Gastrocnemius medialis (tissue), 4 donors: ENCODE measurements around the gene PARP1.

Experiments
- CTCF ChIP-seq, 5 experiments: fragments of 450-650 bp in 3 of 5; fragments of 200-600 bp in 2 of 5; sonication (generic) in 2 of 5; IDR thresholded peaks in 4 of 5; conservative IDR thresholded peaks in 1 of 5; 1 replicate in 4 of 5; 2 replicates in 1 of 5; pipeline ENCODE4 v1.5.1; 2016 to 2019; ENCODE audit warnings: antibody characterized with exemption in 5 of 5, mild to moderate bottlenecking in 3 of 5, moderate library complexity in 3 of 5
- POLR2A ChIP-seq, 2 donors: fragments of 450-650 bp; IDR thresholded peaks; one replicate each; pipeline ENCODE4 v1.6.1; 2017; ENCODE audit warnings: antibody characterized with exemption in 2 of 2, mild to moderate bottlenecking in 2 of 2, moderate library complexity in 2 of 2

- TF ChIP-seq POLR2A (IDR thresholded peaks at IDR 0.05) (no peak), CTCF (IDR thresholded peaks at IDR 0.05 in 4 of 5, conservative IDR thresholded peaks at IDR 0.05 in 1 of 5) (no peak)
These were observed 38.8 kb downstream of the PARP1 start for GRCh38 chr1:226369110-226369509.
